Measurements from ENCODE around the gene TMEM181.

Gene TMEM181

GRCh38 chr6:158564243-158565121 is 4.6 kb downstream of the TMEM181 start:
- no peak for DNase-seq

- no peak for DNase-seq
These were observed 5.2 kb downstream of the TMEM181 start for GRCh38 chr6:158565122-158565429.

GRCh38 chr6:158565482-158566040 is 5.7 kb downstream of the TMEM181 start:
- DNase-seq, result no peak

DNA sequence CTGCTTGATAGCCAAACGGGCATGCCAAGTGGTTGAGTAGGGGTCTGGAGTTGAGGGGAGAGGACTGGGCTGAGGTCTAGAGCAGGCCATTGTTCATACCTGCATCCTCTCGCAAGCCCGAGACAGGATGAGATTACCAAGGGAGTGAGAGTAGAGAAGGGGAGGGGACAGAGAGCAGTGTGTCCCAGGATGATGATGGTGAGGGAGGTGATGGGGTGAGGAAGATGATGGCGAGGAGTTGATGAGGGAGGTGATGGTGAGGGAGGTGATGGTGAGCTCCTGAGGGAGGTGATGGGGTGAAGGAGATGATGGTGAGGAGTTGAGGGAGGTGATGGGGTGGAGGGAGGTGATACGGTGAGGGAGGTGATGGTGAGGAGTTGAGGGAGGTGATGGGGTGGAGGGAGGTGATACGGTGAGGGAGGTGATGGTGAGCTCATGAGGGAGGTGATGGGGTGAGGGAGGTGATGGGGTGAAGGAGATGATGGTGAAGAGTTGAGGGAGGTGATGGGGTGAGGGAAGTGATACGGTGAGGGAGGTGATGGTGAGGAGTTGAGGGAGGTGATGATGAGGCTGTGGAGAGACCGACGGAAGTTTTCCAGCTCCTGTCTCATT is 6.4 kb downstream of the TMEM181 start:
- no peak for DNase-seq

- no peak for DNase-seq
These were observed 7.3 kb downstream of the TMEM181 start for GRCh38 chr6:158567152-158567551.

- DNase-seq, result no peak
These were observed 8.0 kb downstream of the TMEM181 start for GRCh38 chr6:158567871-158568401.

GRCh38 chr6:158568549-158568948 is 8.7 kb downstream of the TMEM181 start:
- DNase-seq, result no peak

DNA sequence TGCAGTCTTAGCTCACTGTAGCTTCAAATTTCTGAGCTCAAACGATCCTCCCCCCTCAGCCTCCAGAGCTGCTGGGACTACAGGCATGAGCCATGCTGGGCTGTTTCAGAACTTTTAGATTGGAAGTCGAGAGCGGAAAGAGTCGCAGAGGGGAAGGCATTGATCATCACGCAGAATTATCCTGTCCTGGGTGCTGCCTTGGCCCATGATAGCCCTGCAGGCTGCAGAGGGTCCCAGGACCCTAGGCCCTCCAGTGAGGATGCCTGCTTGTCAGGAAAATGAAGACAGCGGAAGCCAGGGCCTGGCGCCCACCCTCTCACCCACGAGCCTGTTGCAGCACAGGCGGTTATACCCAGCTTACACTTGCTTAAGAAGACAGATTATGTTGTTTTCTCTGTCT is 9.1 kb downstream of the TMEM181 start:
- no peak for DNase-seq

GRCh38 chr6:158570681-158570962 is 10.7 kb downstream of the TMEM181 start:
- DNase-seq, result peak in 1 of 2 experiments; percentile 1

DNA sequence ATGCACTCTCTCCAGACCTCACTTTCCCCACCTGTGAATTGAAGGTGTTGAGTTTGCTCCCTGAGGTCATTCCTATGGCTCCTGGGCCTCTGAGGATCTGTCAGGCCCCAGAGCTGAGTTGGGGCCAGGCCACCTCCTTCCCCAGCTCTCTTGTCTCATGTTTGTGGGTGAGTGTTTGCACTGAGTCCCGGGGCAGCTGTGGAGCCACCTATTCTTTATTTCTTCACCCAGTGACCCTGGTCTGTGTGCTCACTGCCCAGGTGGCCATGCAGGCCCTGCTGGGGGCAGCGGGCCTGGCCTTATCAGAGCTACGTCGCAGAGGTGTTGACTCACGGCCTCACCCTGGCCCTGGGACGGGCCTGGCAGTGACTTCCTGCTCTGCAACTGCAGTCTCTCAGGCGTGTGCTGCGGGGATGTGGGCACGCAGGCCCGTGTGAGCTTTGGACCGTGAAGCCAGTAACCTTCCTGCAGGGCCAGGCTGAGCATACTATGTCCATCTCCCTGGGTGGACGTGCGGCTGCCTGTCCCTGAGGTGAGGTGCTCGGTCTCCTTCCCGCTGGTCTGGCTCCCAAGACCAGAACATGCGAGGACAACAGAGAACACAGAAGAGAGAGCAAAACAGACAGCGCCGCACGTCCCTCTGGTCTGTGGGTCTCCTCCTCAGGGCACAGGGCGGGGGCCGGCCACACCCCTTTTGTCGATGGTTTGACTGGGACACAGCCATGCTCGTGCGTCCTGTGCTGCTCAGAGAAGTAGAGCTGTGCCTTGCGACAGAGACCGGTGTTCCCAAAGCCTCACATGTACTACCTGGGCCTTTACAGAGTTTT is 12.1 kb downstream of the TMEM181 start:
- DNase-seq, result no peak

DNA sequence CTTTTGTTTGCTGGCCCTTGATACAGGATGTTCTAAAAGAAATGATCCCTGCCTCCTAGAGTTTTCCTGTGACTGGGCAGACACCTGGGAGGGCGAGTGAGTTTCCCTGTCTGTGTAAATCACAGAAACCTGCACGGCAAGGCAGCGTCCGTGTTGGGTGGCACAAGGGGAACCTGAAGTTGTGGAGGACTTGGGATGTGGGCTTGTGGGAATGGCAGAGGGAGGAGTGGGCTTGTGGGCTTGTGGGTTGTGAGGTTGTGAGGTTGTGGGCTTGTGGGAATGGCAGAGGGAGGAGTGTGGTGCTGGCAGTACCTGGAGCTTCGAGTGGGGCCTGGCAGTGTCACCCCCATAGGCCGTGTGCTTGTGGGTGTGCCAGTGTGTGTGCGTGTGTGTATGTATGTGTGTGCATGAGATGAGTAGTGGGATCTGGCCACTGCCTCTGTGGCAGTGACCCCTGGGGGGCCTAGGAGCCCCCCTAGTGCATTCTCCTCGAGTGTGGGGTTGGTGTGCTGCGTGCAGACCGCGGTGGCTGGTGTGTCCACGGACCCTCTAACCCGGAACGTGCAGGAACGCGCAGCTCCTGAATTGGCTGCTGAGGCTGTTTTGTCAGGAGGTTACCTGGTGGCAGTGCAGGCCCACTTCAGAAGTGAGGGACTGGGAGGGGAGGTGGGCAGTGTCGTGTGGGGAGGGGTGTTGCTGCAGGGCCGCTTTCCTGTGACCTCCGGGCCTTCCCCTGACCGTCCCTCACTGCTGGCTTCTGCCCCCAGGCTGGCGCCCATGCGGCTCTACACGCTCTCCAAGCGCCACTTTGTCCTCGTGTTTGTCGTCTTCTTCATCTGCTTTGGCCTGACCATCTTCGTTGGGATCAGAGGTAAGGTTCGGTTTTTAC is 13.0 kb downstream of the TMEM181 start:
- no peak for DNase-seq

- no peak for DNase-seq
These were observed 13.6 kb downstream of the TMEM181 start for GRCh38 chr6:158573542-158573931.

DNA sequence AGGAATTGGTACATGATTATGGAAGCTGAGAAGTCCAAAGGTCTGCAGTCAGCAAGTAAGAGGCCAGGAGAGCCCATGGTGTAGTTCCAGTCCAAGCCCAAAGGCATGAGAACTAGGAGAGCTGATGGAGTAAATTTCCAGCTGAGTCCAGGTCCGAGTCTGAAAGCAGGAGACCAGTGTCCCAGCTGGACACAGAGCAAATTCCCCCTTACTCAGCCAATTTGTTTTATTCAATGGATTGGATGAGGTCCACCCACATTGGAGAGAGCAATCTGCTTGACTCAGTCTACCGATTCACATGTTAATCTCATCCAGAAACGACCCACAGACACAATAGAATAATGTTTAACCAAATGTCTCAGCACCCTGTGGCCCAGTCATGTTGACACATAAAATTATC is 14.9 kb downstream of the TMEM181 start:
- DNase-seq, result no peak

DNA sequence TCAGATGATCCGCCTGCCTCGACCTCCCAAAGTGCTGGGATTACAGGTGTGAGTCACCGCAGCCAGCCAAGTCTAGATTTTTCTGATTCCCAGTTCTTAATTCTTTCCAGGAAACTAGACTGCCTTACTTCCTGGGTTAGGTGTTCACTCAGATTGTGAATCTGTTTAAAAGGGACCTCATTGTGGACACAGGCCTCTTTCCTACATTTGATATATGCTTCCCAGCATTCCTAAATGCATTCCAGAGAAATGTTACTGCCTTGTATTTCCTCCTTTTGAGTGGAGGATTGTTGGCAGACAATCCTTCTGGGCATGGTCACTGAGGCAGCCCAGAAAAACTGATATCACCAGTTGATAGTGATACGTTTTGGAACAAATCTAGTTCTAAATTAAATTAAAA is 15.7 kb downstream of the TMEM181 start:
- DNase-seq, result no peak

DNA sequence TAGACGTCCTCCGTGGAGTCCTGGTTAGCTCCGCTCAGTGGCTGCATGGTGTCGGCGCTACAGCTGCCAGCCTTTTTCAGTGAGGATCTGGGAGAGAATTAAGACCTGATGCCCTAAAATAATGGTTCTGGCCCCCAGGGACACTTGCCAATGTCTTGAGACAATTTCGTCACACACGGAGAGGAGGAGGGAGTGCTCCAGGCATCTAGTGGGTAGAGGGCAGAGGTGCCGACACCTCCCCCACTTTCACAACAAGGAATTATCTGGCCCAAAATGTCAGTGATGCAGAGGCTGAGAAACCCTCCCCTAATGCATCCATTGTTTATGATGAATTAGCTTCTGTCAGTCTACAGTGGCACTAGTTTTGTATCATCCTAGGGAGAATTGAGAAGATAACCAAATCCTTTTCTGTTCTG is 24.4 kb downstream of the TMEM181 start:
- DNase-seq, result no peak

DNA sequence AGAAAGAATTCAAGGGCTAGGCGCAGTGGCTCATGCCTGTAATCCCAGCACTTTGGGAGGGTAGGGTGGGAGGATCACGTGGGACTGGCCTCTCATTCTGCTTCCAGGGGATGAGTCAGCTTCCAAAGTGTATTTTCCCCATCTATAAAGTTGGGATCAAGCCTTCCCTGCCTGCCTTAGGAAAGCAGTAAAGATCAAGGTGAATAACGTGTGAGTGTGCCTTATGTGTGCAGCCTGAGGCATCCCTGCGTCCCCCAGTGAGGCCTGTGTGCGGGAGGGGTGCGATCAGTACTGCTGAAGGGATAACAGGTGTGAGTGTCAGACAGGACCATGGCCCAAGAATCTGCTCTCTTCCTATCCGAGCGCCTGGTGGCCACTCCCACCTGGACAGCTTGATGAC is 26.8 kb downstream of the TMEM181 start:
- no peak for DNase-seq

DNA sequence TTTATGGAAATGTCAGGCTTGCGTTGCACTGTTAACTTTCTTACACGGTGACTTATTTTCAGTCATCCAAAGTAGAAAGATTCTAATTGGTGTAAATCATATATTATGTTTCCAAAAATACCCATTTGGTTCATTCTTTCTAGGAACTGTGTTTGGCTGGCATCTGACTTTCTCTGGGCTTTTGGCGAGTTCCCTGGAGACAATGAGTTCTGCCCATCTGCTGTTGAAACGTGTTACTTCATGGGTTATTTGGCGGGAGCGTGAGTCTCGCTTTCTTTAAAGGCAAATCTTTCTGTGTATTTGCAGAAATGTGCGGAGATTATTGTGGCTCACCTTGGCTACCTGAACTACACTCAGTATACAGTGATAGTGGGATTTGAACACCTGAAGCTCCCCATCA is 29.5 kb downstream of the TMEM181 start:
- DNase-seq, result no peak

- no peak for DNase-seq
These were observed 31.4 kb downstream of the TMEM181 start for GRCh38 chr6:158591134-158591809.

DNA sequence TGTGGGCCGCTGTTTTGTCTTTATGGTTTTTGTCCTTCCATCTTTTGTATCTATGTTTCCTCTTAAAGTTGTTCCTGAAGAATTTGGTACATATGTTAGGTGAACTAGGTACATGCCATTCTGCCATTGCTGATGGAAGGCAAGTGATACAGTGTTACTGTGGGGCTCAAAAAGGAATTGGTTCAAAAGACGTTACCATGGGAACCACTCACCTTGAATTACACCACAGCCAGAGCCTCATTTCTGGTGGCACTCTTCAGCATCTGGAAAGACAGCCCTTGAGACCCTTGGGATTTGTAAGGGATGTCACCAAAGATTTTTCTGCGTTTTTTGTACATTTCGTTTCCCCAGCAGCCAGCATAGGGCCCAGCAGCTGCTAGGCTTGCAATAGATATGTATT is 31.9 kb downstream of the TMEM181 start:
- DNase-seq, result no peak

DNA sequence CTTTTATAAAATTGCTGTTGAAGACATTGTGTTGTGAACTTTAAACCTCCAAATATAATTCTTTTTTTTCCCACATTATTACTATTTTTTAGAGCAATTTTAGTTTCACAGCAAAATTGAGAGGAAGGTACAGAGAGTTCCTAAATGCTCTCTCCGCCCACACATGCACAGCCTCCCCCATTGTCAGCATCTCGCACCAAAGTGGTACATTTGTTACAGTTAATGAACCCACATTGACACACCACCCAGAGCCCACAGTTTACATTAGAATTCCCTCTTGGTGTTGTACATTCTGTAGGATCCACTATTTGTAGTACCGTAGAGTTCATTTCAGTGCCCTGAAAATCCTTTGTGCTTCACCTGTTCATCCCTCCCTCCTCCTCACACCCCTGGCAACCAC is 33.8 kb downstream of the TMEM181 start:
- no peak for DNase-seq

- DNase-seq, result no peak
These were observed 35.3 kb downstream of the TMEM181 start for GRCh38 chr6:158595223-158595622.

GRCh38 chr6:158596861-158597260 is 37.0 kb downstream of the TMEM181 start:
- DNase-seq, result no peak
